Measurements from ENCODE around the gene ATF7IP2. TPM values are rescaled to one million over a fixed set of nuclear protein-coding genes. Genes with fewer than 3 reads are reported as not detected.

The ATF7IP2 gene
- total RNA-seq, 2 experiments from 2014 or later = 12.3 to 12.4 TPM

- CTCF ChIA-PET = no interaction called here
- POLR2A ChIA-PET = no interaction called here
Measured at GRCh38 chr16:10530685-10531084, 144.8 kb downstream of the ATF7IP2 start.

GRCh38 chr16:10531582-10531981 lies 145.7 kb downstream of the ATF7IP2 start:
- POLR2A ChIA-PET = no interaction called here
- CTCF ChIA-PET = no interaction called here

Other genes starting within 250 kb of the ATF7IP2 start
- gene GRIN2A, start 203.6 kb upstream of the ATF7IP2 start, total RNA-seq = not detected
- gene EMP2, start 194.5 kb downstream of the ATF7IP2 start, total RNA-seq = not detected